ENCODE measurements around the gene PLAGL2. TPM values are rescaled to one million over a fixed set of nuclear protein-coding genes. Genes with fewer than 3 reads are reported as not detected.
"Not testable (repeated sequence)": the region's sequence is repeated elsewhere in the genome, so short reads cannot be mapped to it uniquely, and the experiment has no call there.

PLAGL2 gene
- total RNA-seq, 1 donor from 2014 or later: 126 TPM

DNA sequence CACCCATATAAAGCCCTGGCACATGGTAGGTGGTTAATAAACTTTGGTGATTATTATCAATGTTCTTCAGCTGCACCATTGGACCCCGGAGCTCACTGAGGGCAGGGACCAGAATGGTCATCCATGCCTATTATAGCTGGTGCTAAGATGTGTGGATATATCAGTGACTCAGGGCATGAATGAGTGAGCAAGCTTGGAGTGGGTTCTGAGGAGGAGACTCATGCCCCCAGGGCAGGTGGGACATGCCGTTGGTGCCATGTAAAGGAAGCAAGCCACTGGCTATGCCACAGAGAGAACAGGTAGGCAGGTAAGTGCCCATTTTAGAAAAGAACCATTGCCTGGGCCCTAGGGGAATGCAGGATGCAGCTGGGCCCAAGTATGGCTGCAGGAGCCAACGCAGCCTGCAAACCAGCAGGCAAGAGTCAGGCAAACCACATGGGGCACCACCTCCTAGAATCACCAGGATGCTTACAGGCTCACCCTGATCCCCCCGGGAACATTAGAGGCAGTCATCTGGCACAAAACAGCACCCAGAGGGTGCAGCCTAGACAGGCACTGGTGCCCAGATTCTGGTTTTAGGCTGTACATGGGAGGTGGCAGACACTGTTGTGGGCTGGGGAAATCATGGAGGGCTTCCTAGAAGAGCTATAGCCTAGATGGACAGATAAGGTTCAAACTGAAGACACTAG, 23.5 kb downstream of the PLAGL2 start:
- H3K9me3 Mint-ChIP-seq: no peaks in the 10 kb centered on the region
- H3K4me1 Mint-ChIP-seq (ENCODE audit: low read depth): peaks cover 4% of the 10 kb centered on the region
- intact Hi-C loops (cut with micrococcal nuclease): no loop called here
- peaks cover 4% of the 10 kb centered on the region for H3K36me3 Mint-ChIP-seq (ENCODE audit: low read depth)
- H3K27me3 Mint-ChIP-seq (ENCODE audit: low read depth): no peaks in the 10 kb centered on the region
- no peak overlapping the region for H3K4me3 Mint-ChIP-seq (ENCODE audit: low read depth)
- H3K27ac Mint-ChIP-seq: no peak overlapping the region
- no peak for DNase-seq (ENCODE audit: low spot score)

DNA sequence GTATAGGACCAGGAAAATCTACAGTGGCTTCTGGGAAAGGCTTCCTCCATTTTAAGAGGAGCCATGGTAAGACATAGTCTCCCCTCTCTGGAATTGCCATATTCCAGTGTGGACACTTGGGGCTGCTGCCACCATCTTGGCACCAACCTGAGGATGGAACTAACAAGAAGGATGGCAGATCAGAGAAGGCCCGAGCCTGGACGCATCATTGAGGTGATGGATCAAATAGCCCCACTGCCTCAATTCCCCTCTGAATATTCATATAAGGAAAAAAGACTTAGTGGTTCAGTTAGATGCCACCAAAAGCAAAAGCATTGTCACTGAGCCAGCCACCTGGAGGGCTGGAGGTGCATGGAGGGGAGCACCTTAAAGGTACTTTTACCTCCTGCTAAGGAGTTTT, 25.9 kb downstream of the PLAGL2 start:
- intact Hi-C loops (cut with micrococcal nuclease): no loop called here
- no peak for DNase-seq (ENCODE audit: low spot score)
- H3K36me3 Mint-ChIP-seq (ENCODE audit: low read depth): no peaks in the 10 kb centered on the region
- no peak overlapping the region for H3K27ac Mint-ChIP-seq
- H3K27me3 Mint-ChIP-seq (ENCODE audit: low read depth): no peaks in the 10 kb centered on the region
- no peaks in the 10 kb centered on the region for H3K9me3 Mint-ChIP-seq
- no peak overlapping the region for H3K4me3 Mint-ChIP-seq (ENCODE audit: low read depth)
- H3K4me1 Mint-ChIP-seq (ENCODE audit: low read depth): peaks cover 1% of the 10 kb centered on the region

DNA sequence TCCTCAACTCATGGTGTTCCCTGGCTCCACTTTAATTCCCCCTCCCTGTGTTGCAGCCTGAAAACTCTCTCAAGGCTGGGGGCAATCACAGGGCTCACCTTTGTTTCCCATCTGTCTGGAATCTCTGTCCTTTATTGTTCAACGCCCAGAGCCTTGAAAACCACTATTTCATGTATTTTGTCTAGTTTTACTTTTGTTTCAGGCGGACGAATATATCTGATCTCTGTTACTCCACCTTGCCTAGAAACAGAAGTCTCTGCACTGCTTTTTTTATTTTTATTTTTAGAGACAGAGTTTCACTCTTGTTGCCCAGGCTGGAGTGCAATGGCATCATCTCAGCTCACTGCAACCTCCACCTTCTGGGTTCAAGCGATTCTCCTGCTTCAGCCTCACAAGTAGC, 27.6 kb downstream of the PLAGL2 start:
- Mint-ChIP-seq H3K36me3 (ENCODE audit: low read depth) (no peaks in the 10 kb centered on the region), H3K4me3 (ENCODE audit: low read depth) (no peak overlapping the region)
- no peak for DNase-seq (ENCODE audit: low spot score)

DNA sequence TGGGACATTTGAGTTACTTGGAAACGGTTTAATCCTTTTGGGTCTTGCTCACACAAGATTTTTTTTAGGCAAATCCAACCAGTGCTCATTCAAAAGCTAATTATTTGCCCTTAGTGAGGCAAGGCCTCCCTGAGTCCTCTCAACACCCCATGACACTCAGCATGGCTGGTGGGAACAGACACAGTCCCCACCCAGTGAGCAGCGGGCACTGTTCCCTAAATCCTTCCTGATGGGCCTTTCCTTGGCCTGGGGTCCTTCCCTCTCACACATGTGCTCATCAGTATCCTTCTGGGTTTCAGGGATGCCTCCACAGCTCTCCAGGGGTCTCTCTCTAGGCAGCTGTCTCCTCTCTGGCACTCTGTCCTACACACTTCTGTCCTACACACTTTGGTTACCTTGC, 28.0 kb downstream of the PLAGL2 start:
- H3K27ac Mint-ChIP-seq: no peak overlapping the region
- peaks cover 1% of the 10 kb centered on the region for H3K4me1 Mint-ChIP-seq (ENCODE audit: low read depth)
- no peaks in the 10 kb centered on the region for H3K9me3 Mint-ChIP-seq
- no peak overlapping the region for H3K4me3 Mint-ChIP-seq (ENCODE audit: low read depth)
- H3K27me3 Mint-ChIP-seq (ENCODE audit: low read depth): no peaks in the 10 kb centered on the region
- no peaks in the 10 kb centered on the region for H3K36me3 Mint-ChIP-seq (ENCODE audit: low read depth)
- DNase-seq (ENCODE audit: low spot score): no peak
- intact Hi-C loops (cut with micrococcal nuclease): no loop called here

More for the DNA sequence above, 27.6 kb downstream of the PLAGL2 start:
- intact Hi-C loops (cut with micrococcal nuclease): no loop called here
- Mint-ChIP-seq H3K4me1 (ENCODE audit: low read depth) (peaks cover 1% of the 10 kb centered on the region), H3K27ac (no peak overlapping the region), H3K27me3 (ENCODE audit: low read depth) (no peaks in the 10 kb centered on the region), H3K9me3 (no peaks in the 10 kb centered on the region)

DNA sequence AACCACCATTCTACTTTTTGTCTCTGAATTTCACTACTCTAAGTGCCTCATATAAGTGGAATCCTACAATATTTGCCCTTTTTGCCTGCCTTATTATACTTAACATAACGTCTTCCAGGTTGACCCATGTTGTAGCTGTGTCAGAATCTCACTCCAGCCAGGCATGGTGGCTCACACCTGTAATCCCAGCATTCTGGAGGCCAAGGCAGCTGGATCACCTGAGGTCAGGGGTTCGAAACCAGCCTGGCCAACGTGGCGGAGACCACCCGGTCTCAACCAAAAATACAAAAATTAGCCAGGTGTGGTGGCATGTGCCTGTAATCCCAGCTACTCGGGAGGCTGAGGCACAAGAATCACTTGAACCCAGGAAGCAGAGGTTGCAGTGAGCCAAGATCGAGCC, 29.8 kb downstream of the PLAGL2 start:
- H3K36me3 Mint-ChIP-seq (ENCODE audit: low read depth); H3K27me3 Mint-ChIP-seq (ENCODE audit: low read depth); H3K27ac Mint-ChIP-seq; H3K4me1 Mint-ChIP-seq (ENCODE audit: low read depth); DNase-seq (ENCODE audit: low spot score); intact Hi-C loops (cut with micrococcal nuclease); H3K4me3 Mint-ChIP-seq (ENCODE audit: low read depth); H3K9me3 Mint-ChIP-seq: not testable (repeated sequence)

DNA sequence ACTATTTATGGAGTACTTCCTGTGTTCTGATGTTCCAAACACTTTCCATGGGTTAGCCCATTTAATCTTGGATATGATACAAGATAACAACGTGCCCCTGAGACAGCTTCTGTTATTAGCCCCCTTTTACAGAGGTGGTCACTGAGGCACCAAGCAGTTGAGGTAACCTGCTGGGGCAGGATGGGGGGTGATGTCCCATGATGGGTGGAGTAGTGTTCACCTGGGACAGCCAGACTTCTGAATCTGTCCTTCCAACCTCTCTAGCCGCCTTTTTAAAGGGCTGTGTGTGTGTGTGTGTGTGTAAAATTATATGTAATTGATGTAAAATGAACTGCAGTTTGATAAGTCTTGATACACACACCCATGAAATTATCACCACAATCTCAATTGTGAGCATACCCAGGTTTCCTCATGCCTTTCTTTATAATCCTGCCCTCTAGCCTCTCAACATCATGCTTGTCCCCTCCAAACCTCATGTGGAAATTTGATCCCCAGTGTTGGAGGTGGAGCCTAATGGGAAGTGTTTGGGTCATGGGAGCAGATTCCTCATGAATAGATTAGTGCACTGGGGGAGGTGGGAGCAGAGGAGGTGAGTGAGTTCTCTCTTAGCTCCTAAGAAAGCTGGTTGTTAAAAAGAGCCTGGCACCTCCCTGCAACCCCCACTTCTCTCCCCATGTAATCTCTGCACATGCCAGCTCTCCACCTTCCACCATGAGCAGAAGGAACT, 39.2 kb downstream of the PLAGL2 start:
- Mint-ChIP-seq H3K4me1 (ENCODE audit: low read depth) (no peaks in the 10 kb centered on the region), H3K36me3 (ENCODE audit: low read depth) (peaks cover 28% of the 10 kb centered on the region), H3K27ac (no peak overlapping the region), H3K9me3 (no peaks in the 10 kb centered on the region), H3K27me3 (ENCODE audit: low read depth) (no peaks in the 10 kb centered on the region), H3K4me3 (ENCODE audit: low read depth) (no peak overlapping the region)
- no peak for DNase-seq (ENCODE audit: low spot score)
- intact Hi-C loops (cut with micrococcal nuclease): no loop called here

DNA sequence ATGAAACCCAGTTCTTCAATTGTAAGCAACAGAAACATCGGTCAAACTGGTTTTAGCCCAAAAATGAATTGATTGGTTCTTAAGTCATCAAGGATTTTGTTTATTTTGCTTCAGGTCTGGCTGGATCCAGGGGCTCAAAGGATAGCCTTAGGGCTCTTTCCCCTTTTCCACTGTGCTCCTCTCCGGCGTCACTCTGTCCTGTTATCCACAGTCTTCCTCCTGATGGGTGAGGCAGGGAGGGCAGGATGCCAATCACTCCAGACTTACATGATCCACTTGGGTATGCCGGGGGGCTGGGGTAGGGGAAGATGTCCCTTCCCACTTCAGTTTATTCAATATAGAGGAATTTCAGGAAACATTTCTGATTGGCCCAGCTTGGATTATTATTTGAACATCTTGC, 40.0 kb downstream of the PLAGL2 start:
- intact Hi-C loops (cut with micrococcal nuclease): no loop called here
- Mint-ChIP-seq H3K9me3 (no peaks in the 10 kb centered on the region), H3K4me3 (ENCODE audit: low read depth) (no peak overlapping the region), H3K4me1 (ENCODE audit: low read depth) (no peaks in the 10 kb centered on the region), H3K27ac (no peak overlapping the region), H3K36me3 (ENCODE audit: low read depth) (peaks cover 30% of the 10 kb centered on the region), H3K27me3 (ENCODE audit: low read depth) (no peaks in the 10 kb centered on the region)
- DNase-seq (ENCODE audit: low spot score): no peak

DNA sequence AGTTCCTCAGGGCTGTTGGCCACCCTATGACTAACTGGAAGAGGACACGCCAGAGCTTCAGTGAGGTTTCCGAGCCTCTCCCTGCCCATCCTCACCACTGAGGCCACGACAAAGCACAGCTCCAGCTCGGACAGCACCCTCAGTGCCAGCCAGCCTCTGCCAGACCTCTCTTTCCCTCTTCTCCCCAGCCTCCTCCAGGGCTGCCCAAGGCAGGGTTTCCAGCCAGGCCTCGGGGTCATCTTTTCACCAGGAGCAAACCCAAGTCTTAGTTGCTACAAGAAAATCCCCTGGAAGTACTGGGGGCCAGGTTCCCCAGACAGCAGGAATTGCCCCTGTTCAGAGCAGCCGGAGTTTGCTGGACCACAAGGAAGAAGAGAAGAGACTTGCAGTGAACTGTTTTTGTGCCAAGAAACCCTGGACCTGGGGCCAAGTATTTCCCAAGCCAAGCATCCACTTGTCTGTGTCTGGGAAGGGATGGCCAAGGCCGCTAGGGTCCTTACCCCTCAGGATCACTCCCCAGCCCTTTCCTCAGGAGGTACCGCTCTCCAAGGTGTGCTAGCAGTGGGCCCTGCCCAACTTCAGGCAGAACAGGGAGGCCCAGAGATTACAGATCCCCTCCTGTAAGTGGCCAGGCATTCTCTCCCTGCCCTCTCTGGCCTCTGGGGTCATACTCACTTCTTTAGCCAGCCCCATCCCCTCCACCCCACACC, 41.6 kb downstream of the PLAGL2 start:
- Mint-ChIP-seq H3K36me3 (ENCODE audit: low read depth) (peaks cover 46% of the 10 kb centered on the region), H3K27ac (no peak overlapping the region), H3K27me3 (ENCODE audit: low read depth) (no peaks in the 10 kb centered on the region), H3K4me1 (ENCODE audit: low read depth) (no peaks in the 10 kb centered on the region), H3K9me3 (no peaks in the 10 kb centered on the region), H3K4me3 (ENCODE audit: low read depth) (no peak overlapping the region)
- intact Hi-C loops (cut with micrococcal nuclease): no loop called here
- no peak for DNase-seq (ENCODE audit: low spot score)

DNA sequence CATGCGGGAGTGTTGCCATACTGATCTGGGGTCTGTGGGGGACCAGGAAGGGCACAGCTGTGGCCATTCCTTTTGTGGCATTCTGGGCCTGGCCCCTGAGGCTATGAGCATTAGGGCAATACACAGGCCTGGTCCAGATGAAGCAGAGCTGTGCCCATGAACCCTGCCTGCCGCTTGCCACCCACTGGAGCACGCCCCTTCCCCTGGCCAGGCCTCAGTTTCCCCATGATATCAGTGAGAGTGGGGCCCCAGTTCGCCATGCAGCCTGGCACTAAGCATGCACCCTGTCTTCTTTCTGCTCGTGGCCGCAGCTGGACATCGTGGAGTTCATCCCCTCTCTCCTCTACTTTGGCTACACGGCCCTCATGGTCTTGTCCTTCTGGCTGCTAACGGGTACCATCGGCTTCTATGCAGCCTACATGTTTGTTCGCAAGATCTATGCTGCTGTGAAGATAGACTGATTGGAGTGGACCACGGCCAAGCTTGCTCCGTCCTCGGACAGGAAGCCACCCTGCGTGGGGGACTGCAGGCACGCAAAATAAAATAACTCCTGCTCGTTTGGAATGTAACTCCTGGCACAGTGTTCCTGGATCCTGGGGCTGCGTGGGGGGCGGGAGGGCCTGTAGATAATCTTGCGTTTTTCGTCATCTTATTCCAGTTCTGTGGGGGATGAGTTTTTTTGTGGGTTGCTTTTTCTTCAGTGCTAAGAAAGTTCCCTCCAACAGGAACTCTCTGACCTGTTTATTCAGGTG, 42.4 kb downstream of the PLAGL2 start:
- Mint-ChIP-seq H3K9me3 (no peaks in the 10 kb centered on the region), H3K4me1 (ENCODE audit: low read depth) (no peaks in the 10 kb centered on the region), H3K27ac (no peak overlapping the region), H3K36me3 (ENCODE audit: low read depth) (peaks cover 52% of the 10 kb centered on the region), H3K4me3 (ENCODE audit: low read depth) (no peak overlapping the region), H3K27me3 (ENCODE audit: low read depth) (no peaks in the 10 kb centered on the region)
- intact Hi-C loops (cut with micrococcal nuclease): no loop called here
- no peak for DNase-seq (ENCODE audit: low spot score)

DNA sequence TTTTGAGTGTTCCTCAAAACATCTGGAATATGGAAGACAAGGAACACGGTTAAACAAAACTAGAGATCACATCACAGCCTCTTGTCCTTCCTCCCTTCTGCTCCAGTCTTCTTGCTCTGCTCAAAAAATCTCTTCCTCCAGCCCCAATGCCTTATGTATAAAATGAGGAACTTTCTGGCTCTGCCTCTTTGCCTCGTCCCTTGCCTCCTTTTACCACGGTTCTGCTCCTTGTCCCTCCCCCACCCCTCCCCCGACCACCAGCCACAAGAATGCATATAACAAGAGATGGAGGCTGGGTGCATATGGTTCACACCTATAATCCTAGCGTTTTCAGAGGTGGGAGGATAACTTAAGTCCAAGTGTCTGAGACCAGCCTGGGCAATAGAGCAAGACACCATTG, 43.6 kb downstream of the PLAGL2 start:
- no peak overlapping the region for H3K4me3 Mint-ChIP-seq (ENCODE audit: low read depth)
- peaks cover 60% of the 10 kb centered on the region for H3K36me3 Mint-ChIP-seq (ENCODE audit: low read depth)
- no peak for DNase-seq (ENCODE audit: low spot score)
- intact Hi-C loops (cut with micrococcal nuclease): no loop called here
- no peaks in the 10 kb centered on the region for H3K9me3 Mint-ChIP-seq
- no peaks in the 10 kb centered on the region for H3K27me3 Mint-ChIP-seq (ENCODE audit: low read depth)
- no peak overlapping the region for H3K27ac Mint-ChIP-seq
- H3K4me1 Mint-ChIP-seq (ENCODE audit: low read depth): no peaks in the 10 kb centered on the region

DNA sequence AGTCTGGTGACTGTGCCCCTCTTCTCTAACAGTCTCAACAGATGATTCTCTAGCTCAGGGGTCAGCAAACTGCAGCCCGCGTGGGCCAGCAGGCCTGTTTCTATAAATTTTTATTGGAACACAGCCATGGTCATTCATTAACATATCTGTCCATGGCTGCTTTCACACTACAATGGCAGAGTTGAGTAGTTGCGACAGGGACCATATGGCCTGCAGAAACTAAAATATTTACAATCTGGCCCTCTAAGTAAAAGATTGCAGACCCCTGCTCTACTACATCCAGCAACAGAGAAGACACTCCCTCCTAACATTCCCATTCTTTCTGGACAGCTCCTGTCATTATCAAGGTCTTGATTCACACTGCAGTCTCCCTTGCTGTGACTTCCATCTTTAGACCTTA, 45.2 kb downstream of the PLAGL2 start:
- H3K36me3 Mint-ChIP-seq (ENCODE audit: low read depth): peaks cover 70% of the 10 kb centered on the region
- no peak overlapping the region for H3K27ac Mint-ChIP-seq
- DNase-seq (ENCODE audit: low spot score): no peak
- no peak overlapping the region for H3K4me3 Mint-ChIP-seq (ENCODE audit: low read depth)
- no peaks in the 10 kb centered on the region for H3K9me3 Mint-ChIP-seq
- H3K27me3 Mint-ChIP-seq (ENCODE audit: low read depth): no peaks in the 10 kb centered on the region
- H3K4me1 Mint-ChIP-seq (ENCODE audit: low read depth): no peaks in the 10 kb centered on the region
- intact Hi-C loops (cut with micrococcal nuclease): no loop called here

DNA sequence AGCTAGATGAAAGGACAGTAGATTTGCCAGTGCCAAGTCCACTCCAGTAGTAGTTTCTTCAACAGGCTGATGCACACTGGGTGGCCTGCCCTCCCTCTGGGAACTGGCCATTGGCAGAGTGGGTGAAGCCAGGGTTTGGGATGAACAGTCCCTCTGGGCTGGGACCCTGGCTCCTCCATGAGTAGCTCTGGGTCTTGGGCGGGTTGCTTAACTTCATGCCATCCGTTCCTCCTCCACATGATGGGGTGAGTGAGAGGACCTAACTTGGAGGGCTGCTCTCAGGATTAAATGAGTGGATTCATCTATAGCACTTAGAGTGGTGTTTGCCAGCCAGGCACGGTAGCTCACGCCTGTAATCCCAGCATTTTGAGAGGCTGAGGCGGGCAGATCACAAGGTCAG, 47.2 kb downstream of the PLAGL2 start:
- intact Hi-C loops (cut with micrococcal nuclease): no loop called here
- H3K4me3 Mint-ChIP-seq (ENCODE audit: low read depth): no peak overlapping the region
- H3K4me1 Mint-ChIP-seq (ENCODE audit: low read depth): no peaks in the 10 kb centered on the region
- H3K27me3 Mint-ChIP-seq (ENCODE audit: low read depth): no peaks in the 10 kb centered on the region
- DNase-seq (ENCODE audit: low spot score): no peak
- H3K9me3 Mint-ChIP-seq: no peaks in the 10 kb centered on the region
- H3K36me3 Mint-ChIP-seq (ENCODE audit: low read depth): peaks cover 64% of the 10 kb centered on the region
- no peak overlapping the region for H3K27ac Mint-ChIP-seq

Data from activated T-helper 2 cell treated with anti-CD3 and anti-CD28 coated beads, Interferon-gamma antibody, Interleukin-2, Interleukin-4, amounts not matched to agents 10 μg/mL and 5 μg/mL and 100 μg/mL, durations not matched to agents 14 hours and 24 hours and 36 hours (primary cell).